ENCODE results near the gene ASRGL1.
"Not testable (repeated sequence)": the region's sequence is repeated elsewhere in the genome, so short reads cannot be mapped to it uniquely, and the experiment has no call there.

Gene ASRGL1

DNA sequence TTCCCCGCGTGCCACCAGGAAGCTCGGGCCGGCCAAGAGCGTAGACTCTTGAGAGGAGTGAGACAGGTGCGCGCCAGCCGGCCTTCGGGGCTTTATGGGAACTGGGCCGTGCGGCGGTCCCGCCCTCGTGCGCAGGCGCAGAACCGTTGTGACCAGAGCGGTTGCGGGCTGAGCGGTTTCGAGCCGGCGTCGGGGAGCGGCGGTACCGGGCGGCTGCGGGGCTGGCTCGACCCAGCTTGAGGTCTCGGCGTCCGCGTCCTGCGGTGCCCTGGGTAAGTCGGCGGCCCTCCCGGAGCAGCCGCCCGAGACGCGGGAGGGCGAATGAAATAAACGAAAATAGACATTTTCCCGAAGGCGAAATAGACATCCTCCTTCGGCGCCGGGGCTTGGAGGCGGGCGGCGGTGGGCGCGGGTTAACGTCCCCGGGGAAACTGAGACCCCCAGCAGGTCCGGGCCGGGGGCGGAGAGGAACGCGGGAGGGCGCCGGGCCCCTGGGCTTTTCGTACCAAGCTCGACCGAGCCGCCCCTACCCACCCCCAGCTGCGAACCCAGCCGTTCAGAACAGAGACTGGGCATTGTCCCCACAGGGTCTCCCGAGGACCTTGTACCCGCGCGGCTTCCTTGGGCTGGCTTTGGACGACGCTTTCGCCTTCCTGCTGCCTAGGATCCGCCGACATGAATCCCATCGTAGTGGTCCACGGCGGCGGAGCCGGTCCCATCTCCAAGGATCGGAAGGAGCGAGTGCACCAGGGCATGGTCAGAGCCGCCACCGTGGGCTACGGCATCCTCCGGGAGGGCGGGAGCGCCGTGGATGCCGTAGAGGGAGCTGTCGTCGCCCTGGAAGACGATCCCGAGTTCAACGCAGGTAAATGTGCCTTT lies at the start of gene ASRGL1:
Gene ASRGL1, plus strand, starts transcription at position 146 of the 879 bp plus-strand sequence. Its CDS starts 530 bp downstream, at position 676.
- peak; percentile 71 for DNase-seq (ENCODE audit: low spot score)

DNA sequence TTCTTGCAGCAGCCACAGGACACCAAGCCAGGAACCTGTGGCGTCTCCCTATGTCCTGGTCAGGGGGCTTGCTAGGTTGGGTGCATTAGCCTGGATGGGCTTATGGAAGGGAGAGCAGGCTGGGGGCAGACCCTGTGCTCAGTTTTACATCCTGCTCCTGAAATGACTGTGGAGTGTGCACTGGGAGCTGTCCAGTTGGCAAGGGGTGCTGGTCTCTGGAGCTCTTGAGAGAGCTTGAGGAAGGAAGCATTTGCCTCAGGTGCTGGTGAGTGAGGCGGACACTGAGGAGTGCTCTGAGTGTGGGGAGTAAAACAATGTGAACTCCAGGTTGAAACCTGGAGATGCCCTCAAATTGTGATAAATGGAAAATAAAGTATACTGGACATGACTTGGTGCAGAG lies 41.7 kb upstream of the ASRGL1 start:
- DNase-seq (ENCODE audit: low spot score) = no peak

DNA sequence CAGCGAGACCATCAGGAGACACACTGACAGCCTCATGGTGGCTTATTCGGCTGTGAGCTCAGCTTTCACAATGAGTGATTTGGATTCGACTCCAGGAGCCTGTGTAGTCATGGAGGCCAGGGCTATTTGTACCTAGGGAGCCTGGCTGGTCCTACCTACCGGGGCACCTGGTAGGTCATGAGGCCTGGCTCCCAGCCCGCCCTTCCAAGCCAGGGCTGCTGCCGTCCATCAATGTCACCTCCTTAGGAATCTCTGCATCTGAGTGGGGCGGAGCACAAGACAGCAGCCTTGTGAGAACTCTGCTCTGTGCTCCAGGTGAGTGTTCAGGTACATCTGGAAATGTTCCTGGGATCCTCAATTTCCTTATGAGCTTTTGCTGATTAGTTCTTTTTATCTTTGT lies 38.3 kb upstream of the ASRGL1 start, which contains the start of gene SCGB1D4:
Gene SCGB1D4, minus strand, starts transcription at position 101 of the 400 bp plus-strand sequence. Its CDS starts 65 bp downstream, at position 36.
- no peak for DNase-seq (ENCODE audit: low spot score)

DNA sequence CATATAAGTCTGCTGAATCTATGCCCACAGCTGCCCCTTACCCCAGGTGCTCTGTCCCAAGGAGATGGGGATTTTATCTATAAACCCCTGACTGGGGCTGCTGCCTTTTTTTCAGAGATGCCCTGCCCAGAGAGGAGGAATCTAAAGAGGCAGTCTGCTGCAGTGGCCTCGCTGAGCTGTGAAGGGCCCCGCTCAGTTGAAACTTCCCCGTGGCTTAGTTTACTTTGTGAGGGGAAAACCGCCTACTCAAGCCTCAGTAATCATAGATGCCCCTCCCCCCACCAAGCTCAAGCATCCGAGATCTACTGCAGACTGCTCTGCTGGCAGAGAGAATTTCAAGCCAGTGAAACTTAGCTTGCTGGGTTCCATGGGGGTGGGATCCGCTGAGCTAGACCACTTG lies 31.0 kb upstream of the ASRGL1 start:
- no peak for DNase-seq (ENCODE audit: low spot score)

DNA sequence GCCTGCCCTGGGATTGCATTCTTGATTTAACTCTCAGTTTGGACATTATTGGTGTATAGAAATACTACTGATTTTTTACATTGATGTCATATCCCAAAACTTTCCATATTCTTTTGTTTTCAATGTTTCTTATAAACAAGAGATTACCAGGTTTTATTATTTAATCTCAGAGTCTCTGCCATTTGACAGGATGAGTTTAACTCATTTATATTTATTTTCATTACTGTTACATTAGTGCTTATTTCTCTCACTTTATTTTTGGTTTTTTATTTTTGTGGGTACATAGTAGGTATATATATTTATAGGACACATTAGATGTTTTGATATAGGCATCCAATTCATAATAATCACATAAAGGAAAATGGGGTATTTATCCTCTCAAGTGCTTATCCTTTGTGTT lies 29.3 kb upstream of the ASRGL1 start:
- no peak for DNase-seq (ENCODE audit: low spot score)

DNA sequence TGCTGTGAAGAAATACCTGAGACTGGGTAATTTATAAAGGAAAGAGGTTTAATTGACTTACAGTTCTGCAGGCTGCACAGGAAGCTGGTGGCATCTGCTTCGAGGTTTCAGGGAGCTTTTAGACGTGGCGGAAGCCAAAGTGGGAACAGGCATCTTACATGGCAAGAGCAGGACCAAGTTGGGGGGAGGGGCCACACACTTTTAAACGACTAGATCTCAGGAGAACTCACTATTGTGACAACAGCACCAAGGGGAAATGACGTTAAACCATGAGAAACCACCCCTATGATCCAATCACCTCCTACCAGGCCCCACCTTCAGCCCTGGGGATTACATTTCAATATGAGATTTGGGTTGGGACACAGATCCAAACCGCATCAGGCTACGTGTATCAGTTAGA lies 27.3 kb upstream of the ASRGL1 start:
- no peak for DNase-seq (ENCODE audit: low spot score)

DNA sequence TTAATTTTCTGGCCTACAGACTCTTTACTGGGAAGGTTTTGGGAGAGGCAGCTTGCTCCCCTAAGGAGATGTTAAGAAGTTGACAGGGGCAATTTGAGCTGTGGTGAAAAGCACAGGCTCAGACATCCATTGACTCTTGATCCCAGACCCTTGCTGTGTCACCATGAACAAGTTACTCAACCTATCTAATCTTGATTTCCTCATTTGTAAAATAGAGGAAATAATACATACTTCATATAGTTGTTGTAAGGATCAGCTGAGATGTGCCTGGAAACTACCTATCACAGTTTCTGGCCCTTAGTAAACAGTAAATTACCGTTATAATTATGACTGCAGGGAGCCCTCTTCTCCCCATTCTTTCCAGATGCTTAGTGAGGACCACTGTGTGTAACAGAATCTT lies 21.8 kb upstream of the ASRGL1 start:
- no peak for DNase-seq (ENCODE audit: low spot score)

DNA sequence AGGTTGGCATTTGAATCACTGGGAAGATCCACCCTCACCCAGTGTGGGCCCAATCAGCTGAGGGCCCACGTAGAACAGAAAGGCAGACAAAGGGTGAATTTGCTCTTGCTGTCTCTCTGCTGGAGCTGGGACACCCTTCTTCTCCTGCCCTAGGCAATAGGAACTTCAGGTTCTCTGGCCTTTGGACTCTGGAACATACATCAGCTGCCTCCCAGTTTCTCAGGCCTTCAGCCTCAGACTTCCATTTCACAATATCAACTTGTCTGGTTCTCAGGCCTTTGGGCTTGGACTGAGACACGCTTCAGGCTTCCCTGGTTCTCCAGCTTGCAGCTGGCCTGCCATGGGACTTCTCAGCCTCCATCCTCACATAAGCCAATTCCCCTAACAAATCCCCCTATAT lies 14.7 kb upstream of the ASRGL1 start:
- DNase-seq (ENCODE audit: low spot score) = no peak

DNA sequence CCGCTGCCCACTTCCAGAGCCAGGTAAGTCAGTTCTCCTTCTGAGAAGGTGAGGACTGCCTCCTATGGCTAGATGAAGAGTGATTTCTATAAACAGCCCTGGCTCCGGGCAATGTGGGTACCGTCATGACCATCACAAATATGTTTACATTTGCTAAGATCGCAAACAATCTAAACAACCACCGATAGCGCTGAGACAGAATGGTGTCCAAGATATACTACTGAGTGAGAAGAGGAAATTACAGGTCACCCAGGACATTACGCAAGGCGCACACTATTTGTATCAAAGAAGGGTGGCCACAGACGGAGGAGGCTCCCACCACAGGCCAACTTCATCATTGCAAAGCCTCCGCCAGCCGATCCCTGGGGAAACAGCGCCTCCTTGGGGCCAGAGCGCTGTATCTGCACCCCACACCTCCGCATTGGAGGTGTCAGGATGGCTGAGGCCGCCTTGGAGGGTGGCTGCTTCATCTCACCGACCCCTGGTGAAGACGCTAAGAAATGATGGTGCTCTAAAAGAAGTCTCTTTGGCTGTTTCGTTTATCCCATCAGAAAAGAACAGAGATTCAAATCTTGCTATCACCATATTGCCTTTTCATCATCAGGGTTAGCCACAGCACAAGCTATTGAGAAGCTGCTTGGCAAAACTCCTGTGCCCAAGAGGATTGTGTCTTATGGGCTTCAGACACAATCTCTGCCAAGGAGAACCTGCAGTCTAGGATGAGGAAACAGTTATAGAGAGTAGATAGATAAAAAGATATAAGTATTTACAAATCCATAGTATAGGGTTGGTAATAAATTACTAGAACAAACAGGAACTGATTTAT lies 12.3 kb upstream of the ASRGL1 start:
- DNase-seq (ENCODE audit: low spot score) = peak; percentile 51

DNA sequence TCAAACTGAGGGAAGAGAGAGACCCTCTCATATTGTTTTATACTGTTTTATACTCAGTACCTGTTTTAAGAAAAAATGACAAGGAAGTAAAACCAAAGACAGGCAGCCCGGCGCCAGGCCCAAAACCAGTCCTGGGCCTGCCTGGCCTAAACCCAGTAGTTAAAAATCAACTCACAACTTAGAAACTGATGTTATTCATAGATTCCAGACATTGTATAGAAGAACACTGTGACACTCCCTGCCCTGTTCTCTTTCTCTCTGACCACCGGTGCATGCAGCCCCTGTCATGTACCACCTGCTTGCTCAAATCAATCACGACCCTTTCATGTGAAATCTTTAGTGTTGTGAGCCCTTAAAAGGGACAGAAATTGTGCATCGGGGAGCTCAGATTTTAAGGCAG lies 11.5 kb upstream of the ASRGL1 start:
- not testable (repeated sequence) for DNase-seq (ENCODE audit: low spot score)

DNA sequence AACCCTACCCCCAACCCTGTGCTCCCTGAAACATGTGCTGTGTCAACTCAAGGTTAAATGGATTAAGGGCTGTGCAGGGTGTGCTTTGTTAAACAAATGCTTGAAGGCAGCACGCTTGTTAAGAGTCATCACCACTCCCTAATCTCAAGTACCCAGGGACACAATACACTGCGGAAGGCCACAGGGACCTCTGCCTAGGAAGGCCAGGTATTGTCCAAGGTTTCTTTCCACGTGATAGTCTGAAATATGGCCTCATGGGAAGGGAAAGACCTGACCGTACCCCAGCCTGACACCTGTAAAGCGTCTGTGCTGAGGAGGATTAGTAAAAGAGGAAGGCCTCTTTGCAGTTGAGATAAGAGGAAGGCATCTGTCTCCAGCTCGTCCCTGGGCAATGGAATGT lies 10.5 kb upstream of the ASRGL1 start:
- not testable (repeated sequence) for DNase-seq (ENCODE audit: low spot score)

DNA sequence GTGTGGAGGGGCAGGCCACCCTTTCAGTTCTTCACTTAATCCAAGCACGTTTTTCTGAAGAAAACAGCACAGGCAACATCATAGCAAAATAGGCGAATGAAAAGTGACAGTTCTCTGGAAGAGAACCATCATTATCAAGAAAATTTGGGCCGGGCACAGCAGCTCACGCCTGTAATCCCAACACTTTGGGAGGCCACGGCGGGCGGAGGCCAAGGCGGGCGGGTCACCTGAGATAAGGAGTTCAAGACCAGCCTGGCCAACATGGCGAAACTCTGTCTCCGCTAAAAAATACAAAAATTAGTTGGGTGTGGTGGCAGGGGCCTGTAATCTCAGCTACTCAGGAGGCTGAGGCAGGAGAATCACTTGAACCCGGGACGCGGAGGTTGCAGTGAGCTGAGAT lies 9.7 kb upstream of the ASRGL1 start:
- not testable (repeated sequence) for DNase-seq (ENCODE audit: low spot score)

DNA sequence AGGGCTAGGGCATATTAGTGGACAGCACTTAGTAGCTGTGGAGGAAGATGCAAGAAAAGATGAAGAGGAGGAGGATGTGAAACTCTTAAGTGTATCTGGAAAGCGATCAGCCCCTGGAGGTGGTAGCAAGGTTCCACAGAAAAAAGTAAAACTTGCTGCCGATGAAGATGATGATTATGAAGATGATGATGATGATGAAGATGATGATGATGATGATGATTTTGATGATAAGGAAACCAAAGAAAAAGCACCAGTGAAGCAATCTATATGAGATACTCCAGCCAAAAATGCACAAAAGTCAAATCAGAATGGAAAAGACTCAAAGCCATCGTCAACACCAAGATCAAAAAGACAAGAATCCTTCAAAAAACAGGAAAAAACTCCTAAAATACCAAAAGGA lies 6.0 kb upstream of the ASRGL1 start:
- DNase-seq (ENCODE audit: low spot score) = not testable (repeated sequence)

DNA sequence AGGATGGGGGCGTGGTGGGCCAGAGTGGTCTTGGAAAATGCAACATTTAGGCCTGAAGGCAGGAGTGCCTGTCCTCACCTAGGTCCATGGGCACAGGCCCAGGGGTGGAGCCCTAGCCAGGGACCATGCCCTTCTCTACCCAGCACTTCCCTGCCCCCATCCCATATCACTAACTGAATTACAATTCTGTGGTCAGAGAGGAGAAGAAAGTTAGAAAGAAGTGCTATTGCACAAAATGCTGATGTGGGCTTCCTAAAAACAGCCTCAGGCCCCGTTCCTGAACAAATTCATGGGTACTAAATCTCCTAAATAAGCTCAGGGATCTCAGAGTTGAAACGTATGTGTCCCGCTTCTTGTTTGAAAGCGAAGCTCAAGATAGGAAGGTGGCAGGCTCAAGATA lies 3.5 kb upstream of the ASRGL1 start:
- DNase-seq (ENCODE audit: low spot score) = no peak

DNA sequence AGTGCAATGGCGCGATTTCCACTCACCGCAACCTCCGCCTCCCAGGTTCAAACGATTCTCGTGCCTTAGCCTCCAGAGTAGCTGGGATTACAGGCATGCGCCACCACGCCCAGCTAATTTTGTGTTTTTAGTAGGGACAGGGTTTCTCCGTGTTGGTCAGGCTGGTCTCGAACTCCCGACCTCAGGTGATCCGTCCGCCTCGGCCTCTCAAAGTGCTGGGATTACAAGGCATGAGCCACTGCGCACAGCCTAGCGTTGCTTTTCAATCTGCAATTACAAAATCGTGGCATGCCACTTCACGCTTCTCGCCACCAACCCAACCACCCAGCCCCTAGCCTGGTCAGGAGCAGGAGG lies 322 bp upstream of the ASRGL1 start:
- not testable (repeated sequence) for DNase-seq (ENCODE audit: low spot score)

DNA sequence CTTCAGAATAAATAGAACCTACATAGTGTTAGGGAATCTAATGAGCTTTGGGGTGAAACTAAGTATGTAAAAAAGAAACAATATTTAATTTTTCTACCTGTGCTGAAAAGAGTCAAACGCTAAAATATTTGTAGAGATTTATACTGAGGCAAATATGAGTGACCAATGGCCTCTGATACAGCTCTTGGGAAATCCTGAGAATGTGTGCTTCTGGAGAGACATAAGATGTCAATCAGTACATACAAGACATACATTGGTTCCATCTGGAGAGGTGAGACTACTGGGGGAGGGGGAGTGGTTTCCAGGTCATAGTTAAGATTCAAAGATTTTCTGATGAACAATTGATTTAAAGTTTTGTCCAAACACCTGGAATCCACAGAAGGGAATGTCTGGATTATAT lies 970 bp downstream of the ASRGL1 start:
- DNase-seq (ENCODE audit: low spot score) = no peak

DNA sequence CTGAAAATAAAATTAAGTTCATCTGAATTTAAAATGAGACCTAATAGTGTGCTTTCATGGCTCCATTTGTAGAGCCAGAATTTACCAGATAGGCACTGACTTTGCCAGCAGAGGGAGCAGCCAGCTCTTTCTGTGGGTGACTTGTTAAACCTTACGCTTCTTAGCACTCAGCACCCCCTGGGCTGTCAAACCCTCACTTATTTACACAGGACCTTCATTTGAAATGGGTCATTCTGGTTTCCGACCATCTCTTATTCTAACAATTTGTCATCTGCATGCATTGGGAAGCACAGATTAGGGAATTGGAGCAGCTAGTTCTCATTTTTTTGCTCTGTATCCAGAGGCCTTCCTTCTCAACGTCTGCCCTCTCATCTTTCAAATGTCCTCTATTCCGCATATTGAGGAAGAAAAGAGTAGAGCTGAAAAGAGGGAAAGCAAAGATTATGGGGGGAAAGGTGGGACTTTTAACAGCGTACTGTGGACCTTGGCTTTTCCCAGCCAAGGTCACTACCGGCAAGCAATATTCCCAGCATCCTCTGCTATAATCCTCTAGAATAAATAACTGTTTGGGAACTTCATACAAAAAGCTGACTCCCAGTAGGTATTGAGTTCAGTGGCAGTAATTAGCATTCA lies 3.1 kb downstream of the ASRGL1 start:
- DNase-seq (ENCODE audit: low spot score) = peak; percentile 32

DNA sequence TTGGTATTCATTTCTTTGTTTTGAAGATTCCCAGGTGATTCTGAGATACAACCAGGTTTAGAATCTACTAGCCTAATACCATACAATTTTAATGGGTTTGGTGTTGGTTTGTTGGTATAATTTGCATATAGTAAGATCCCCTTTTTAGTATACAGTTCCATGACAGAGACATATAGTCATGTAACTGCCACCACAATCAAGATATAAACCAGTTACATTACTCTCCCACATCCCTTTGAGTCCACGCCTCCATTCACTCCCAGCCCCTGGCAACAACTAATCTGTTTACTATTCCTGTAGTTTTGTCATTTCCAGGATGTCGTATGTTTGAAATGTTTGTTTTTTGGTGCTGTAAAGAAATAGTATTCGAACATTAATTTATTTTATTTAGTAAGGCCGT lies 4.3 kb downstream of the ASRGL1 start:
- DNase-seq (ENCODE audit: low spot score) = no peak

DNA sequence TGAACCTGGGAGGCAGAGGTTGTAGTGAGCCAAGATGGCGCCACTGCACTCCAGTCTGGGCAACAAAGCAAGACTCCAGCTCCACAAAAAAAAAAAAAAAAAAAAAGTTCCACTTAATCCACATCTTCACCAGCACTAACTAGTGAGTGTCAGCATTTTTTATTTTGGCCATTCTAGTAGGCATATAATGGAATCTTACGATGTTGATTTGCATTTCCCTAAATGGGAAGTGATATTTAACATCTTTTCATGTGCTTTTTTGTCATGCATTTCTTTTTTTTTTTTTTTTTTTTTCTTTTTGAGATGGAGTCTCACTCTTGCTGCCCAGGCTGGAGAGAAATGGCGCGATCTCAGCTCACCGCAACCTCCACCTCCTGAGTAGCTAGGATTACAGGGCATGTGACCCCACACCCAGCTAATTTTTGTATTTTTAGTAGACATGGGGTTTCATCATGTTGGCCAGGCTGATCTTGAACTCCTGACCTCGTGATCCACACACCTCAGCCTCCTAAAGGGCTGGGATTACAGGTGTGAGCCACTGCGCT lies 6.5 kb downstream of the ASRGL1 start:
- DNase-seq (ENCODE audit: low spot score) = not testable (repeated sequence)

DNA sequence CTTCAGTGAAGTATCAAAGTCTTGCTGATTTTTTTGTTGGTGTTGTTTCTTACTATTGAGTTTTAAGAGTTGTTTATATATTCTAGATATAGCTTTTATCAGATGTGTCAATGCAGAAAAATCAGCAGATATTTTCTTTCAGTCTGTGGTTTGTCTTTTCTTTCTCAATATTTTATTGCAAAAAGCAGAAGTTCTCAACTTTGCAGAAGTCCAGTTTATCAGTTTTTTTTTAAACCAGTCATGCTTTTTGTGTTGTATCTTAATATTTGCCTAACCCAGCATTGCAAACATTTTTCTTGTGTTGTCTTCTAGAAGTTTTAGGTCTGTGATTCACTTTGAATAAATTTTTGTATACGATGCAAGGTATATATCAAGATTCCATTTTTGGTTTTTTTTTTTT lies 7.0 kb downstream of the ASRGL1 start:
- DNase-seq (ENCODE audit: low spot score) = no peak

DNA sequence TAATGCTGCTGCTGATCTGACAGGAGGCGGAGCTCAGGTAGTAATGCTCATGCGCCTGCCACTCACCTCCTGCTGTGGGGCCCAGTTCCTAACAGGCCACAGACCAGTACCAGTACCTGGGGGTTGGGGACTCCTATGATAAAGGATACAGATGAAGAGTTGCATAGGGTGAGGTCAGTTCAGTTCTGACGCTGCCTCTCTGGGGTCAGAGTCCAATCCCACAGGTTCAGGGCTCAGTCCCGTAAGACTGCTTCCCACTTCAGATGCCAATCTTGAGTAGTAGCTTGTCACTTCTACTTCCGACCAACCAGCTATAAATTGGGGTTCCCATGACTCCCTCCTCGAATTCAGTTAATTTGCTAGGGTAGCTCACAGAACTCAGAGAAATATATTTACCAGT lies 8.6 kb downstream of the ASRGL1 start:
- DNase-seq (ENCODE audit: low spot score) = no peak
